Measurements from ENCODE around the gene UQCC2.

- TF ChIP-seq, protein P1, sequence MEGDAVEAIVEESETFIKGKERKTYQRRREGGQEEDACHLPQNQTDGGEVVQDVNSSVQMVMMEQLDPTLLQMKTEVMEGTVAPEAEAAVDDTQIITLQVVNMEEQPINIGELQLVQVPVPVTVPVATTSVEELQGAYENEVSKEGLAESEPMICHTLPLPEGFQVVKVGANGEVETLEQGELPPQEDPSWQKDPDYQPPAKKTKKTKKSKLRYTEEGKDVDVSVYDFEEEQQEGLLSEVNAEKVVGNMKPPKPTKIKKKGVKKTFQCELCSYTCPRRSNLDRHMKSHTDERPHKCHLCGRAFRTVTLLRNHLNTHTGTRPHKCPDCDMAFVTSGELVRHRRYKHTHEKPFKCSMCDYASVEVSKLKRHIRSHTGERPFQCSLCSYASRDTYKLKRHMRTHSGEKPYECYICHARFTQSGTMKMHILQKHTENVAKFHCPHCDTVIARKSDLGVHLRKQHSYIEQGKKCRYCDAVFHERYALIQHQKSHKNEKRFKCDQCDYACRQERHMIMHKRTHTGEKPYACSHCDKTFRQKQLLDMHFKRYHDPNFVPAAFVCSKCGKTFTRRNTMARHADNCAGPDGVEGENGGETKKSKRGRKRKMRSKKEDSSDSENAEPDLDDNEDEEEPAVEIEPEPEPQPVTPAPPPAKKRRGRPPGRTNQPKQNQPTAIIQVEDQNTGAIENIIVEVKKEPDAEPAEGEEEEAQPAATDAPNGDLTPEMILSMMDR (IDR thresholded peaks at IDR 0.05), result peak; percentile 90
- no peak for TF ChIP-seq ZFX (IDR thresholded peaks at IDR 0.05; ENCODE audit: borderline replicate concordance)
Observed at GRCh38 chr6:33711140-33712129, at the start of gene UQCC2.

Data from 22Rv1 (cell line).